Measurements from ENCODE around the gene GLCCI1.
A peak's percentile ranks its signal among the peaks of the same experiment; 100 is the strongest.

The GLCCI1 gene

DNA sequence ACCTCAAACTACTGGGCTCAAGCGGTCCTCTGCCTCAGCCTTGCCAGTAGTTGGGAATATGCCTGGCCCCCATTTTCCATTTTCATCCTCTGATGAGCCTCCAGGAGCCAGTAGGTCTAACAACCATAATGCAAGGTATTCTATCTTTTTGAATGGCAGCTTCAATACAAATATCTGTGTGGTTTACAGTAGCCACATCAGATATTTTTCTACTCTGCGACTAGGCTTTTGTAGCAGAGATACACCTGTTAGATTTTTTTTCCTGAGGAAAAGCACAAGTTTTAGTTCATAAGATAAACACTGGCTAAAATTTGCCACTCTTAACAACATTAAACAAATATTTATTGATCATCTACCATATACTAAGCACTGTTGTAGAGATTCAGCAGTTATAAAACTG lies 3.9 kb upstream of the GLCCI1 start:
- no peaks in the 10 kb centered on the region for H3K36me3 ChIP-seq (ENCODE audit: insufficient read depth, low read depth, low read length)
- H3K27ac ChIP-seq (ENCODE audit: low read length) = no peak overlapping the region
- H3K9ac ChIP-seq (ENCODE audit: low read depth, low read length) = no peak overlapping the region
- no peak overlapping the region for H3K4me3 ChIP-seq (ENCODE audit: low read length)
- H3K9me3 ChIP-seq (ENCODE audit: insufficient read depth, low read depth, low read length) = no peaks in the 10 kb centered on the region
- H3K4me1 ChIP-seq (ENCODE audit: insufficient read depth, low read length) = peaks cover 3% of the 10 kb centered on the region; the same call in 1 of the 2 replicates
- H3K27me3 ChIP-seq (ENCODE audit: insufficient read depth, low read length) = no peaks in the 10 kb centered on the region

DNA sequence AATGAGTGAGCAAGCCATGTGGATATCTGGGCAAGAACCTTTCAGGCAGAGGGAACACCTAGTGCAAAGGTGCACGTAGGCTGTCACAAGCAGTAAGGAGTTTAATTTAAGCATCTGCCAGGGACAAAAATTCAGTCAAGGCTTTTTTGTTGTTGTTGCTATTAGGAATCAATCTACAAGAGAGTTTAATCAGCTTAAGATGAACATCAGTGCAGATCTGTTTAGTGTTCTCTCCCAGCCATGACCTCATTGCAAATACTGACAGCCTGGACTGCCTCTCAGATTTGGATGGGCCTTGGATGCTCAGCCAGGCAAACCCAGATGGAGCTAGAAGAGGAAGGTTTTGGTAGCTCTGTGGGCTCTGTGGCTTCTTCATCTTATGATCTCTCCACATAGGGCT lies 3.3 kb upstream of the GLCCI1 start:
- no peaks in the 10 kb centered on the region for H3K9me3 ChIP-seq (ENCODE audit: insufficient read depth, low read depth, low read length)
- no peaks in the 10 kb centered on the region for H3K36me3 ChIP-seq (ENCODE audit: insufficient read depth, low read depth, low read length)
- H3K9ac ChIP-seq (ENCODE audit: low read depth, low read length) = no peak overlapping the region
- H3K27me3 ChIP-seq (ENCODE audit: insufficient read depth, low read length) = no peaks in the 10 kb centered on the region
- no peak overlapping the region for H3K27ac ChIP-seq (ENCODE audit: low read length)
- peaks cover 3% of the 10 kb centered on the region; the same call in 1 of the 2 replicates for H3K4me1 ChIP-seq (ENCODE audit: insufficient read depth, low read length)
- H3K4me3 ChIP-seq (ENCODE audit: low read length) = no peak overlapping the region

GRCh38 chr7:7966141-7966734 lies 2.4 kb upstream of the GLCCI1 start:
- Histone ChIP-seq H3K36me3 (ENCODE audit: insufficient read depth, low read depth, low read length) (no peaks in the 10 kb centered on the region), H3K27me3 (ENCODE audit: insufficient read depth, low read length) (no peaks in the 10 kb centered on the region), H3K9ac (ENCODE audit: low read depth, low read length) (no peak overlapping the region), H3K4me3 (ENCODE audit: low read length) (no peak overlapping the region), H3K27ac (ENCODE audit: low read length) (no peak overlapping the region), H3K9me3 (ENCODE audit: insufficient read depth, low read depth, low read length) (no peaks in the 10 kb centered on the region), H3K4me1 (ENCODE audit: insufficient read depth, low read length) (peaks cover 11% of the 10 kb centered on the region; the same call in 1 of the 2 replicates)

- Histone ChIP-seq H3K27me3 (ENCODE audit: insufficient read depth, low read length) (no peaks in the 10 kb centered on the region), H3K36me3 (ENCODE audit: insufficient read depth, low read depth, low read length) (no peaks in the 10 kb centered on the region), H3K4me3 (ENCODE audit: low read length) (peak overlapping the region; percentile 67), H3K4me1 (ENCODE audit: insufficient read depth, low read length) (peaks cover 22% of the 10 kb centered on the region), H3K27ac (ENCODE audit: low read length) (no peak overlapping the region), H3K9me3 (ENCODE audit: insufficient read depth, low read depth, low read length) (no peaks in the 10 kb centered on the region), H3K9ac (ENCODE audit: low read depth, low read length) (no peak overlapping the region)
Observed at GRCh38 chr7:7967886-7968543, 581 bp upstream of the GLCCI1 start.

GRCh38 chr7:7969306-7970236 lies 975 bp downstream of the GLCCI1 start:
- Histone ChIP-seq H3K9me3 (ENCODE audit: insufficient read depth, low read depth, low read length) (no peaks in the 10 kb centered on the region), H3K9ac (ENCODE audit: low read depth, low read length) (peak overlapping the region; percentile 90), H3K4me1 (ENCODE audit: insufficient read depth, low read length) (peaks cover 22% of the 10 kb centered on the region), H3K27me3 (ENCODE audit: insufficient read depth, low read length) (no peaks in the 10 kb centered on the region), H3K36me3 (ENCODE audit: insufficient read depth, low read depth, low read length) (no peaks in the 10 kb centered on the region), H3K4me3 (ENCODE audit: low read length) (peak overlapping the region; percentile 97), H3K27ac (ENCODE audit: low read length) (no peak overlapping the region)

DNA sequence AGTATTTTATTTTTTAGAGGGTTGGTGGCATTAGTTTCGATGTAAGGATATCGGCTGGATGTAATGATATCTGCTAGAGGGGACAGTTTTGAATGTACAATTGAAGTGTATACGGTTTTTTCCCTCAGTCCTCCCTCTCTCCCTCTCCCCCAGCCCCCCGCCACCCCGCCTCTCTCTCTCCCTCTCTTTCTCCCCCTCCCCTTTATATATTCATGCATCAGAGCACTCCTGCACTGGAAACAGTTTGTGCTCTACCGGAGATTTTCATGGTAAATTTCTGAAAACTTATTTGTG lies 1.6 kb downstream of the GLCCI1 start:
- peak overlapping the region; percentile 90 for H3K9ac ChIP-seq (ENCODE audit: low read depth, low read length)
- no peaks in the 10 kb centered on the region for H3K27me3 ChIP-seq (ENCODE audit: insufficient read depth, low read length)
- no peak overlapping the region for H3K27ac ChIP-seq (ENCODE audit: low read length)
- H3K4me1 ChIP-seq (ENCODE audit: insufficient read depth, low read length) = peaks cover 22% of the 10 kb centered on the region
- H3K9me3 ChIP-seq (ENCODE audit: insufficient read depth, low read depth, low read length) = no peaks in the 10 kb centered on the region
- no peaks in the 10 kb centered on the region for H3K36me3 ChIP-seq (ENCODE audit: insufficient read depth, low read depth, low read length)
- H3K4me3 ChIP-seq (ENCODE audit: low read length) = peak overlapping the region; percentile 97

DNA sequence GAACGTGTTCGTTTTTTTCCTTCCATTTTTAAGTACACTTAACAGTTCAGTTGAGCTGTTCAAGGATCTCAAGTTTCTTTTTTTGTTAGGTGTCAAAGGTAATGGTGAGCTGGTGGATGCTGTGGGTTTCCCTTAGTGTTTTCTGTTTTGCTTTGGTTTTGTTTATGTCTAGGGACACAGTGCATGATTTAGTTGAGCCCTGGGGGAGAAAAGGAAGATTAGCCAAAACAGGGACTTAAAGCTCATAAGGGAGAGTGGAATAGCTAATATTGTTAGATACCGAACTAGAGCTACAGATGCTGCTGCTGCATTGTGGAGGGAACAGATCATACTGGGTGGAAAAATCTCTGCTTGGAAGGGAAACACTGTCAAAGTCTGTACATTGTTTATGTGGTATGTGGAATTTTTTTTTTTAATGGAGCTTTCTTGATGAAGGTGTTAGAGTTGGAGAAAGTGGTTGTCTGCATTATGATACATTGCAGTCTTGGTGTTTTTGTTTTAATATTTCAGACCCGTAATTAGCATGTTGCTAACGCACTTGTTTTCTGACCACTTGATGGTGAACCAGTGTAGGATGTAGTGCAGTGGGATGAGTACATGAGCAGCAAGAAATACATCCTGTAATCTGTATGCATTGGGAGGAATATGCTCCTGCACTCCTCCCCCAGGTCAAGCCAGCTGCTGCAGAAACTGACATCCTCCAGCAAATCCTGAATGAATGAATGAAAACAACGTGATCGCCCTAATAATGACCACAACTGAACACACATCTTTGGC lies 2.1 kb downstream of the GLCCI1 start:
- peaks cover 22% of the 10 kb centered on the region for H3K4me1 ChIP-seq (ENCODE audit: insufficient read depth, low read length)
- H3K9ac ChIP-seq (ENCODE audit: low read depth, low read length) = peak overlapping the region; percentile 50; the same call in 1 of the 2 replicates
- no peaks in the 10 kb centered on the region for H3K27me3 ChIP-seq (ENCODE audit: insufficient read depth, low read length)

GRCh38 chr7:7971308-7972040 lies 2.9 kb downstream of the GLCCI1 start:
- Histone ChIP-seq H3K4me1 (ENCODE audit: insufficient read depth, low read length) (peaks cover 22% of the 10 kb centered on the region), H3K9me3 (ENCODE audit: insufficient read depth, low read depth, low read length) (no peaks in the 10 kb centered on the region), H3K9ac (ENCODE audit: low read depth, low read length) (no peak overlapping the region; the same call in 1 of the 2 replicates), H3K36me3 (ENCODE audit: insufficient read depth, low read depth, low read length) (no peaks in the 10 kb centered on the region), H3K27me3 (ENCODE audit: insufficient read depth, low read length) (no peaks in the 10 kb centered on the region), H3K27ac (ENCODE audit: low read length) (no peak overlapping the region), H3K4me3 (ENCODE audit: low read length) (peak overlapping the region; percentile 97)

More for the DNA sequence above, 2.1 kb downstream of the GLCCI1 start:
- Histone ChIP-seq H3K36me3 (ENCODE audit: insufficient read depth, low read depth, low read length) (no peaks in the 10 kb centered on the region), H3K9me3 (ENCODE audit: insufficient read depth, low read depth, low read length) (no peaks in the 10 kb centered on the region), H3K27ac (ENCODE audit: low read length) (no peak overlapping the region), H3K4me3 (ENCODE audit: low read length) (peak overlapping the region; percentile 97)

- Histone ChIP-seq H3K9me3 (ENCODE audit: insufficient read depth, low read depth, low read length) (no peaks in the 10 kb centered on the region), H3K27ac (ENCODE audit: low read length) (no peak overlapping the region), H3K36me3 (ENCODE audit: insufficient read depth, low read depth, low read length) (no peaks in the 10 kb centered on the region), H3K4me3 (ENCODE audit: low read length) (peak overlapping the region; percentile 97), H3K27me3 (ENCODE audit: insufficient read depth, low read length) (no peaks in the 10 kb centered on the region), H3K9ac (ENCODE audit: low read depth, low read length) (no peak overlapping the region; the same call in 1 of the 2 replicates), H3K4me1 (ENCODE audit: insufficient read depth, low read length) (peaks cover 22% of the 10 kb centered on the region)
Observed at GRCh38 chr7:7972128-7972527, 3.5 kb downstream of the GLCCI1 start.

DNA sequence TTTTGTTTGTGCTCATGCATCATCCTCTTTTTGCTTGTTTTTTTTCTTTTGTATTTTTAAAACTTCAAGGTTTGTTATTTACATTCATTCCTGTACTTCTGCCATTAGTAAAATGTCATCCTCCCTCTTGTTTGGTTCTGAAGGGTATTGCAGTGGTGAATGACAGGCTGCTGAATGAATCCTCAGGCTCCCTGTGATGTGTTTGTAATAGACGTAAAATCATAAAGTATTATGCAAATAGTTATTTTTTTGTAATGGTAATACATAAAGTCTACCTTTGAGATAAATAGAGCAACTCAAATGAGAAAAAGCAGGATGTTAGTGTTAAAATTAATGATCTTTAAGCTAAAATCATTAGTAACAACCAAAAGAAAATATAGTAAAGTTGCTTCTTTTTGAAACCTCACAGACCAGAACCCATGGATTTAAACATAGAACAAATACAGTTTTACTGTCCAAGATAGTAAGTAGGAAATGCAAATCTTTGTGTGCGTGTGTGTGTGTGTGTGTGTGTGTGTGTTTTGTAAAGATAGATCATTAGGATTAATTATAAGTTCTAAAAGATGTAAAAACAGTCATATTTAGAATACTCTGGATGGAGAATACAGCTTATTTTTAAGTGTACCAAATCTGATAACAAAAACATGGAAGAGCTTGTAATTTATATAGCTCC lies 4.5 kb downstream of the GLCCI1 start:
- Histone ChIP-seq H3K27me3 (ENCODE audit: insufficient read depth, low read length) (no peaks in the 10 kb centered on the region), H3K9ac (ENCODE audit: low read depth, low read length) (0 out of 2 replicates have a peak overlapping the region, but pooled peaks have one; percentile 5), H3K9me3 (ENCODE audit: insufficient read depth, low read depth, low read length) (no peaks in the 10 kb centered on the region), H3K36me3 (ENCODE audit: insufficient read depth, low read depth, low read length) (no peaks in the 10 kb centered on the region), H3K27ac (ENCODE audit: low read length) (no peak overlapping the region), H3K4me1 (ENCODE audit: insufficient read depth, low read length) (peaks cover 20% of the 10 kb centered on the region), H3K4me3 (ENCODE audit: low read length) (no peak overlapping the region)

Data from iPS-20b (cell line).